Nephron progenitor cell (in vitro differentiated cells): ENCODE results near the gene SBK1.
A peak's percentile ranks its signal among the peaks of the same experiment; 100 is the strongest.
"Not testable (repeated sequence)": the region's sequence is repeated elsewhere in the genome, so short reads cannot be mapped to it uniquely, and the experiment has no call there.

Experiments used
- DNase-seq: peaks from one replicate; pipeline ENCODE4 v3.0.0; 2021
- H3K27ac Mint-ChIP-seq: 2 replicates; pipeline ENCODE4 v1.8.0; 2021; ENCODE audit warnings: mild to moderate bottlenecking, moderate library complexity, mixed read lengths
- H3K27me3 Mint-ChIP-seq: 2 replicates; pipeline ENCODE4 v1.8.0; 2021; ENCODE audit warnings: mild to moderate bottlenecking, low read depth, mixed read lengths; ENCODE audit not compliant: poor library complexity
- H3K36me3 Mint-ChIP-seq: 2 replicates; pipeline ENCODE4 v1.8.0; 2021; ENCODE audit warnings: low read depth, mixed read lengths
- H3K4me1 Mint-ChIP-seq: 2 replicates; pipeline ENCODE4 v1.8.0; 2021; ENCODE audit warnings: mixed read lengths
- H3K4me3 Mint-ChIP-seq: 2 replicates; pipeline ENCODE4 v1.8.0; 2021; ENCODE audit warnings: mild to moderate bottlenecking, moderate library complexity, mixed read lengths
- H3K9me3 Mint-ChIP-seq: 2 replicates; pipeline ENCODE4 v1.8.0; 2021; ENCODE audit warnings: mild to moderate bottlenecking, moderate library complexity, mixed read lengths
- CTCF ChIP-seq: fragments of 200-600 bp; sonication (generic); IDR thresholded peaks from 2 replicates; pipeline ENCODE4 v1.5.0; 2021; ENCODE audit warnings: antibody characterized with exemption

Gene SBK1

GRCh38 chr16:28324235-28324886 is 32.0 kb downstream of the SBK1 start:
- Mint-ChIP-seq H3K9me3 (no peaks in the 10 kb centered on the region), H3K4me3 (no peak overlapping the region), H3K36me3 (peaks cover 9% of the 10 kb centered on the region), H3K27ac (no peak overlapping the region), H3K4me1 (peaks cover 11% of the 10 kb centered on the region), H3K27me3 (no peaks in the 10 kb centered on the region)
- TF ChIP-seq CTCF: no peak
- no peak for DNase-seq

- DNase-seq: no peak
- H3K36me3 Mint-ChIP-seq: peaks cover 6% of the 10 kb centered on the region
- H3K9me3 Mint-ChIP-seq: no peaks in the 10 kb centered on the region
- TF ChIP-seq CTCF: no peak
- H3K27me3 Mint-ChIP-seq: no peaks in the 10 kb centered on the region
- no peak overlapping the region for H3K27ac Mint-ChIP-seq
- H3K4me3 Mint-ChIP-seq: no peak overlapping the region
- H3K4me1 Mint-ChIP-seq: peaks cover 11% of the 10 kb centered on the region
Observed at GRCh38 chr16:28324887-28325279, 32.6 kb downstream of the SBK1 start.

- TF ChIP-seq CTCF: peak; percentile 89
- Mint-ChIP-seq H3K36me3 (peaks cover 6% of the 10 kb centered on the region), H3K9me3 (no peaks in the 10 kb centered on the region), H3K4me3 (no peak overlapping the region), H3K27me3 (no peaks in the 10 kb centered on the region), H3K4me1 (peaks cover 11% of the 10 kb centered on the region), H3K27ac (no peak overlapping the region)
- DNase-seq: peak; percentile 77
Observed at GRCh38 chr16:28326881-28327610, 34.7 kb downstream of the SBK1 start.

DNA sequence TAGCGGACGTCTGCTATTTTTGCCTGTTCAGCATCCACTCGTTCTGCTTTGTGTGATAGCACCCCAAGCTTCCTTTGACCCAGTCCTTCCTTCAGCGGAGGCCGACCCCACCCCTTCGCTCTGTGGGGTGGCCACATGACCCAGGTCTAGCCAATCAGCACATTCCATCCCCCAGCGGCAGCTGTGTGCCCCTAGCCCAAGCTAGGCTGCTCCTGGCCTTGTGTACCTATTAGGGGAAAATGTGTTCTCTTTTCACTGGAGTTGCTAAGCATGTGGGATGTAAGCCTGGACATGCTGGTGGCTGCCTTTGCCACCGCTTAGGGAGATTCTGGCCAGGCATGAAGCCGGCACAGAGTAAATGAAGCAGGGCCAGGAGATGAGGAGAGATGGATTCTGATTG is 37.9 kb downstream of the SBK1 start:
- H3K9me3 Mint-ChIP-seq, H3K4me1 Mint-ChIP-seq, H3K27ac Mint-ChIP-seq, H3K27me3 Mint-ChIP-seq, H3K36me3 Mint-ChIP-seq, H3K4me3 Mint-ChIP-seq: not testable (repeated sequence)
- peak; percentile 38 for DNase-seq

- not testable (repeated sequence) for H3K4me3 Mint-ChIP-seq, H3K27ac Mint-ChIP-seq, H3K36me3 Mint-ChIP-seq, DNase-seq, H3K27me3 Mint-ChIP-seq, H3K4me1 Mint-ChIP-seq, H3K9me3 Mint-ChIP-seq
Observed at GRCh38 chr16:28330981-28331380, 38.7 kb downstream of the SBK1 start.

DNA sequence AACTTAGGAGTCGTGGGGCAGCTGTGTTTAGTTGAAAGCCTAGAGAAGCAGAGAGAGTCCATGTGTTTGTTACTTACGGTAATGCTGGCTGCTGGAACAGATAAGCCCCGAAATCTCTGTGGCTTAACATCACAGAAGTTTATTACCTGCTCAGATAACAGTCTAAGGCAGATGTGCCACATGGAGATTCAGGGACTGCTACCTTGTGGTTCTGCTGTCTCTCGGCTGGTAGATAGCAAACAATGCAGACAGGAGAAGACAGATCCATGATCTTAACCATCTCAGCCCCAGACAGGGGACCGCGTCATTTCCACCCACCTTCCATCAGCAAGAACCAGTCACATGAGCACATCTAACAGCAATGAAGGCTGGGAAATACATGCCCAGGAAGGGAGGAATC is 40.3 kb downstream of the SBK1 start:
- not testable (repeated sequence) for H3K4me1 Mint-ChIP-seq, H3K9me3 Mint-ChIP-seq, H3K27ac Mint-ChIP-seq, H3K36me3 Mint-ChIP-seq, DNase-seq, H3K27me3 Mint-ChIP-seq, H3K4me3 Mint-ChIP-seq

DNA sequence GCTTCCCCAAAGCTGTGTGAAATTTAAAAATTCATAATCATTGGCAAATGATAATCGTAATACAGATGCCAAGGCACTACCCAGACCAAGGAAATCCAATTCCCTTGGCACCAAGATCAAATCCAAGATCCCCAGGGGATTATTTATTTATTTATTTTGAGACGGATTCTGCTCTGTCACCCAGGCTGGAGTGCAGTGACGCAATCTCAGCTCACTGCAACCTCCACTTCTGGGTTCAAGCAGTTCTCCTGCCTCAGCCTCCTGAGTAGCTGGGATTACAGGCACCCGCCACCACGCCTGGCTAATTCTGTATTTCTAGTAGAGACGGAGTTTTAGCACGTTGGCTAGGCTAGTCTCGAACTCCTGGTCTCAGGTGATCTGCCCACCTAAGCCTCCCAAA is 43.4 kb downstream of the SBK1 start:
- H3K27ac Mint-ChIP-seq, H3K4me3 Mint-ChIP-seq, DNase-seq, H3K9me3 Mint-ChIP-seq, H3K36me3 Mint-ChIP-seq, H3K4me1 Mint-ChIP-seq, H3K27me3 Mint-ChIP-seq: not testable (repeated sequence)

DNA sequence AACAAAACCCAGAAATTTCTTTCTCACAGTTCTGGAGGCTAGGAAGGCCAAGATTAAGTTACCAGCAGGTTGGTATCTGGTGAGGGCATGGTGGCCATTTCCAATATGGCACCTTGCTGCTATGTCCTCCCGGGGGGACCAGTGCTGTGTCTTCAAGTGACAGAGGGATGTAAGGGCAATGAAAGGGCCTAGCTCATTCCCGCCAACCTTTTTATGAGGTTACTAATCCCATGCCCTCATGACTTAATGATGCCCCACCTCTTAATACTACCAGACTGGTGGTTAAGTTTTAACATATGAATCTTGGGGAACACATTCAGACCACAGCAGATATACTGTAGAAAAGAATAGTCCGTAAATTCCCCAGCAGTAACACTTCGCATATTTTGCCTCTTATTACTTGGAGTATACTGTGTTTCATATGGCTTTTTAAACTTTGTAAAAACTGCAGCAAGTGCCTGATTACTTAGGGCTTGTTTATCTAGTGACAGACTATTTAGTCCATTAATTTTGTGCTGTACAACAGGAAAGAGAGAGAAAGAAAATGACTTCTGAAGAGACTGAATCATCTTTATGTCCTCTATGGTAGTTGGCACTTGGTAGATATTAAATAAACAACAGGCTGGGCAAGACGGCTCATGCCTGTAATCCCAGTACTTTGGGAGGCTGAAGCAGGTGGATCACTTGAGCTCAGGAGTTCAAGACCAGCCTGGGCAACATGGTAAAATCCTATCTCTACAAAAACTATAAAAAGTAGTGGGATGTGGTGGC is 44.8 kb downstream of the SBK1 start:
- not testable (repeated sequence) for H3K4me3 Mint-ChIP-seq, H3K9me3 Mint-ChIP-seq, H3K36me3 Mint-ChIP-seq, H3K27me3 Mint-ChIP-seq, H3K4me1 Mint-ChIP-seq, DNase-seq, H3K27ac Mint-ChIP-seq

DNA sequence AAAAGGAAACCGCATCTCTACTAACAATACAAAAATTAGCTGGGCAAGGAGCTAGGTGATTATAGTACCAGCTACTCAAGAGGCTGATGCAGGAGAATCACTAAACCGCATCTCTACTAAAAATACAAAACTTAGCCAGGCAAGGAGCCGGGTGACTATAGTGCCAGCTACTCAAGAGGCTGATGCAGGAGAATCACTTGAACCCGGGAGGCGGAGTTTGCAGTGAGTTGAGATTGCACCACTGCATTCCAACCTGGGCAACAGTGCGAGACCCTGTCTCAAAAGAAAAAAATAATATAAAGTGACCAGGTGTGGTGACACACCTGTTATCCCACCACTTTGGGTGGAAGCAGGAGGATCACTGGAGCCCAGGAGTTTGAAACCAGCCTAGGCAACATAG is 45.9 kb downstream of the SBK1 start:
- H3K4me1 Mint-ChIP-seq, H3K27ac Mint-ChIP-seq, H3K27me3 Mint-ChIP-seq, H3K36me3 Mint-ChIP-seq, H3K9me3 Mint-ChIP-seq, H3K4me3 Mint-ChIP-seq, DNase-seq: not testable (repeated sequence)

GRCh38 chr16:28362600-28362999 is 70.3 kb downstream of the SBK1 start:
- H3K9me3 Mint-ChIP-seq, H3K4me1 Mint-ChIP-seq, DNase-seq, H3K27me3 Mint-ChIP-seq, H3K36me3 Mint-ChIP-seq, H3K27ac Mint-ChIP-seq, H3K4me3 Mint-ChIP-seq: not testable (repeated sequence)

DNA sequence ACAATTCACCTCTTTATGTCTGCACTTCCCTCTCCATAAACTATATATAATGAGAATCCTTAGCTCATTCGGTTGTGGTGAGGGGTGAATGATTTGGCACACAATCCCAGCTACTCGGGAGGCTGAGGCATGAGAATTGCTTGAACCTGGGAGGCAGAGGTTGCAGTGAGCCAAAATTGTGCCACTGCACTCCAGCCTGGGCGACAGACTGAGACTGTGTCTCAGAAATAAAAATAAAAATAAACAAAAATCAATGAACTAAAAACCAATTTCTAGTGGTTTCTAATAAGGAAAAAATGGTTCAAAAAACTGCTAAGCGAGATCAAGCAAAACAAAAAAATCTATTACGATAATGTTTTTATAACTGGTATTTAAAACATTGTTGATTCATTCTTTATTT is 71.1 kb downstream of the SBK1 start, which contains the start of gene NPIPB6:
Gene NPIPB6 (minus strand): TSS at position 101 of the 400 bp plus-strand sequence. CDS start 686 bp downstream, outside the sequence.
- not testable (repeated sequence) for H3K9me3 Mint-ChIP-seq, H3K27ac Mint-ChIP-seq, H3K4me3 Mint-ChIP-seq, H3K4me1 Mint-ChIP-seq, H3K27me3 Mint-ChIP-seq, H3K36me3 Mint-ChIP-seq, DNase-seq
